Osteoblast (primary cell): ENCODE data around the gene SLC25A38. TPM values are rescaled to one million over a fixed set of nuclear protein-coding genes. Genes with fewer than 3 reads are reported as not detected.
A peak's percentile ranks its signal among the peaks of the same experiment; 100 is the strongest.

ENCODE experiments used
- DNase-seq: peaks from one replicate; pipeline ENCODE4 v3.0.0; 2011; ENCODE audit warnings: low spot score, mixed read lengths; ENCODE audit not compliant: insufficient read length; ENCODE audit errors: missing footprints
- H2AFZ ChIP-seq: 2 replicates; pipeline ENCODE4 v1.6.0; 2011; ENCODE audit warnings: mild to moderate bottlenecking, low read length
- H3K27ac ChIP-seq: 2 replicates; pipeline ENCODE4 v1.5.1; 2011; ENCODE audit warnings: mild to moderate bottlenecking, low read depth, low read length, moderate library complexity
- H3K27me3 ChIP-seq: 2 replicates; pipeline ENCODE4 v1.6.0; 2012; ENCODE audit warnings: mild to moderate bottlenecking, control low read depth, inconsistent platforms, low read length, moderate library complexity; ENCODE audit not compliant: insufficient read depth
- H3K36me3 ChIP-seq: 2 replicates; pipeline ENCODE4 v1.5.1; 2011; ENCODE audit warnings: mild to moderate bottlenecking, low read length, control low read depth, moderate library complexity; ENCODE audit not compliant: insufficient read depth
- H3K4me1 ChIP-seq: 2 replicates; pipeline ENCODE4 v1.5.1; 2011; ENCODE audit warnings: mild to moderate bottlenecking, low read length, control low read depth, moderate library complexity; ENCODE audit not compliant: insufficient read depth
- H3K4me2 ChIP-seq: 2 replicates; pipeline ENCODE4 v1.6.0; 2011; ENCODE audit warnings: mild to moderate bottlenecking, low read length; ENCODE audit not compliant: insufficient read depth
- H3K4me3 ChIP-seq: fragments of 200-600 bp; sonication (generic); 3 replicates; pipeline ENCODE4 v1.5.1; 2012; ENCODE audit warnings: mild to moderate bottlenecking, low read length, inconsistent platforms; ENCODE audit not compliant: insufficient read depth
- H3K79me2 ChIP-seq: 2 replicates; pipeline ENCODE4 v1.6.0; 2012; ENCODE audit warnings: mild to moderate bottlenecking, low read length, control low read depth, inconsistent platforms; ENCODE audit not compliant: insufficient read depth
- H3K9me3 ChIP-seq: 2 replicates; pipeline ENCODE4 v1.5.1; 2011; ENCODE audit warnings: low read depth, low read length, control low read depth
- H4K20me1 ChIP-seq: 2 replicates; pipeline ENCODE4 v1.6.0; 2012; ENCODE audit warnings: mild to moderate bottlenecking, low read length, control low read depth; ENCODE audit not compliant: insufficient read depth
- total RNA-seq: library from RNA; depleted of rRNA; stranded (reverse); fragments of >200 nt; gene quantifications from 2 replicates; pipeline ENCODE4 v1.2.3, GENCODE V29; 2012
- TF ChIP-seq, protein P1 (sequence below): IDR thresholded peaks from 2 replicates; pipeline ENCODE4 v1.5.1; 2011; ENCODE audit warnings: mild to moderate bottlenecking, low read depth, low read length, moderate library complexity; ENCODE audit errors: extremely low read depth

SLC25A38 gene
- total RNA-seq, 1 donor = 28.2 TPM

GRCh38 chr3:39408493-39409372 lies 25.6 kb downstream of the SLC25A38 start:
- H3K9me3 ChIP-seq = no peaks in the 10 kb centered on the region
- peak overlapping the region; percentile 83 for H3K4me2 ChIP-seq
- no peak for DNase-seq
- peaks cover 62% of the 10 kb centered on the region for H3K36me3 ChIP-seq
- peak overlapping the region; percentile 98 for H3K4me3 ChIP-seq
- H3K27ac ChIP-seq = peak overlapping the region; percentile 86
- peaks cover 31% of the 10 kb centered on the region for H3K4me1 ChIP-seq
- H4K20me1 ChIP-seq = peaks cover 40% of the 10 kb centered on the region
- no peaks in the 10 kb centered on the region for H3K27me3 ChIP-seq
- H3K79me2 ChIP-seq = peaks cover 41% of the 10 kb centered on the region
- TF ChIP-seq, protein P1, sequence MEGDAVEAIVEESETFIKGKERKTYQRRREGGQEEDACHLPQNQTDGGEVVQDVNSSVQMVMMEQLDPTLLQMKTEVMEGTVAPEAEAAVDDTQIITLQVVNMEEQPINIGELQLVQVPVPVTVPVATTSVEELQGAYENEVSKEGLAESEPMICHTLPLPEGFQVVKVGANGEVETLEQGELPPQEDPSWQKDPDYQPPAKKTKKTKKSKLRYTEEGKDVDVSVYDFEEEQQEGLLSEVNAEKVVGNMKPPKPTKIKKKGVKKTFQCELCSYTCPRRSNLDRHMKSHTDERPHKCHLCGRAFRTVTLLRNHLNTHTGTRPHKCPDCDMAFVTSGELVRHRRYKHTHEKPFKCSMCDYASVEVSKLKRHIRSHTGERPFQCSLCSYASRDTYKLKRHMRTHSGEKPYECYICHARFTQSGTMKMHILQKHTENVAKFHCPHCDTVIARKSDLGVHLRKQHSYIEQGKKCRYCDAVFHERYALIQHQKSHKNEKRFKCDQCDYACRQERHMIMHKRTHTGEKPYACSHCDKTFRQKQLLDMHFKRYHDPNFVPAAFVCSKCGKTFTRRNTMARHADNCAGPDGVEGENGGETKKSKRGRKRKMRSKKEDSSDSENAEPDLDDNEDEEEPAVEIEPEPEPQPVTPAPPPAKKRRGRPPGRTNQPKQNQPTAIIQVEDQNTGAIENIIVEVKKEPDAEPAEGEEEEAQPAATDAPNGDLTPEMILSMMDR = no peak
- no peak overlapping the region for H2AFZ ChIP-seq

- H2AFZ ChIP-seq = no peak overlapping the region
- peak overlapping the region; percentile 19 for H3K27ac ChIP-seq
- no peaks in the 10 kb centered on the region for H3K9me3 ChIP-seq
- H4K20me1 ChIP-seq = peaks cover 41% of the 10 kb centered on the region
- H3K4me3 ChIP-seq = no peak overlapping the region
- H3K27me3 ChIP-seq = no peaks in the 10 kb centered on the region
- H3K36me3 ChIP-seq = peaks cover 65% of the 10 kb centered on the region
- TF ChIP-seq, protein P1 = no peak
- peak overlapping the region; percentile 56 for H3K4me2 ChIP-seq
- peaks cover 41% of the 10 kb centered on the region for H3K79me2 ChIP-seq
- H3K4me1 ChIP-seq = peaks cover 31% of the 10 kb centered on the region
- DNase-seq = peak; percentile 44
These were observed 26.5 kb downstream of the SLC25A38 start for GRCh38 chr3:39409514-39410136.

- no peaks in the 10 kb centered on the region for H3K27me3 ChIP-seq
- H3K4me1 ChIP-seq = peaks cover 31% of the 10 kb centered on the region
- peak overlapping the region; percentile 7 for H3K4me2 ChIP-seq
- H3K27ac ChIP-seq = peak overlapping the region; percentile 60
- peaks cover 41% of the 10 kb centered on the region for H4K20me1 ChIP-seq
- H3K4me3 ChIP-seq = no peak overlapping the region
- TF ChIP-seq, protein P1 = no peak
- no peak overlapping the region for H2AFZ ChIP-seq
- H3K36me3 ChIP-seq = peaks cover 65% of the 10 kb centered on the region
- no peaks in the 10 kb centered on the region for H3K9me3 ChIP-seq
- peaks cover 41% of the 10 kb centered on the region for H3K79me2 ChIP-seq
- DNase-seq = no peak
These were observed 27.7 kb downstream of the SLC25A38 start for GRCh38 chr3:39410893-39411292.
